GM21529 (cell line): ENCODE results near the gene RAB3D.

ENCODE experiments used
- ATAC-seq: cut with Tn5 transposase; IDR thresholded peaks from one replicate; pipeline ENCODE4 v1.9.1; 2021; ENCODE audit not compliant: unreplicated experiment

RAB3D gene

DNA sequence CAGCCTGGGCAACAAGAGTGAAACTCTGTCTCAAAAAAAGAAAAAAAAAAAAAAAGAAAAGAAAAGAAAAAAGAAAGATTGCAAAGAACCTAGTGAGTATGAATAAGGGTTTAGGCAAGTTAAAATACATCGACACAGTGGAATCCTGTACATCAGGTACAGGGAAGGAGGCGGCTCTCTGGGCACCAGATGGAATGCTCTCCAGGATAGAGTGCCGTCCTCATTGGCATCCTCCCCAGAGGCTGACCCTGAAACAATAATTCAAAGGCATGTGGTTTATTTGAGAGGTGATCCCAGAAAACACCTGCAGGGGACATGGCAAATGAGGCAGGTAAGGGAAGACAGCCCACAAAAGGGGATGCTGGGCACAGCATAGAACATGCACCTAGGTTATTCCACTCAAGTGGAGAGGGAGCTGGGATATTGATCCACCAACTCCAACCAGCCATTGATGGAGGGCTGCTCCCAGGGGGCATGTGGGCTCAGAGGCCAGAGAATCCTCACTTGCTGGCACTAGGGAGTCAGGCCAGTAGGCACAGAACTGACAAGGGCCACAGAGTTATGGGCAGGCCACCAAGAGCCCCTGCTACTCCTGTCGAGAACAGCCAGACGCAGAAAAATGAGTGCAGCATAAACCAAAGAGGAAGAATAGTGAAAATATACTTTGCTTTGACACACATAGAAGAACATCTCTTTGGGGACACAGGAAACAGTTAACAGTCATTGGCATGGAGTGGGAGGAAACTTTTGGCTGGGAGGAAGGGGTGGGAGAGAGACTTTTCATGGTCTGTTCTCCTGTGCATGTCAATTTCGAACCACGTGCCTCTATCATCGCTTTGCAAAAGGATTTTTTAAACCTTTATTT lies 39.3 kb downstream of the RAB3D start:
- ATAC-seq, result no peak

DNA sequence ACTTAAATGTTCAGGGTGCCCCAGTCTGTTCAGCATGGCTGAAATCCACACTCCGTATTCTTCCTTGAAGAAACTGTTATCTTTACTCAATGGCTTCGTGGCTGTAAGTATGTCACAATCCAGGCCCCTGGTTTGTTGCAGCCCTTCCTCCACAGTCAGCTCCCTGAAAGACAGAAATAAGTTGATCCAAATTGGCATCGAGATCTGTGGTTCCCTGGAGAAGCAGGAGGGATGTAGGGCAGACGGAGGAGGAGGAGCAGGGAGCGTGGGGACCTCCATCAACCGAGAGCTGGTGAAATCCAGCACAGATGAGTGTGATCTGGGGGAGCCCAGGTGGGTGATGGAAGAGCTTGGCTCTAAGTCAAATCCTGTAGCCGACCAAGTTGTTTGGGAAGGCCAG lies 43.2 kb downstream of the RAB3D start:
- no peak for ATAC-seq

DNA sequence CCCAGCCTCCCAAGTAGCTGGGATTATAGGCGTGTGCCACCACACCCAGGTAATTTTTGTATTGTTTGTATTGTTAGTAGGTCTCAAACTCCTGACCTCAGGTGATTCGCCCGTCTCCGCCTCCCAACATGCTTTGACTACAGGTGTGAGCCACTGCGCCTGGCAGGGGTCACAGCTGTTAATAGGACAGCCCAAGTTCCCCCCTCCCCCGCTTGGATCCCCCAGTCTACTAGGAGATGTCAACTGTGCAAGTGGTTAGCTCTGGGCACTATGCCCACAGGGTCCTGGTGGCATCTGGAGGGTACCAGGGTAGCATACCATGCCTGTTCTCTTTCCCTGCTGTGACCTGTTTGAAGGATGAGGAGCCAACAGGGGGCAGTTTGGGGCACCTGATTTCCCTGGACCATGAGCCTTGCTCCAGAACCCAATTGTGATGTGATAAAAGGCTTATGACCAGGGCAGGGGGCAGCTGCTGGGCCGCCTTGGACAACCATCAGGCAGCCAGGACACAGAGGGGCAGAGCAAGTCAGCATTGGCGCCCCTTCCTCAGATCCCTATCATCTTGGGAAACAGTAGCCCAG lies 43.7 kb downstream of the RAB3D start, which contains the start of gene TSPAN16:
Gene TSPAN16, plus strand, starts transcription at position 496 of the 581 bp plus-strand sequence. CDS start 138 bp downstream, outside the sequence.
- no peak for ATAC-seq

DNA sequence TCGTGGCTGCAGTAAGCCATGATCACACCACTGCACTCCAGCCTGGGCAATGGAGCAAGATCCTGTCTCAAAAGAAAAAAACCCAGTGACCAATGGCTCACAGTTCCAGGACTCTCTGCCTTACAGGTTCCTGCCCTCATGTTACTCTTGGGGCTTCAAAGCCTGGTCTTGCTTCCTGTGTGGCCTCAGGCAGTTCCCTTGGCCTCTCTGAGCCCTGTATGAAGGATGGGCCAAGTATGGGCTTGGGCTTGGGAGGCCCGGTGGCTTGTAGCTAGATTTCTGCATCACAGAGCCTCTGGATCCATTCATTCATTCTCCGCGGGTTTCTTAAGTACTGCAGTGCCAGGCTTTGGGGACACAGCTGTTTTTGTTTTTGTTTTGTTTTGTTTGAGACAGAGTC lies 44.3 kb downstream of the RAB3D start:
- no peak for ATAC-seq

DNA sequence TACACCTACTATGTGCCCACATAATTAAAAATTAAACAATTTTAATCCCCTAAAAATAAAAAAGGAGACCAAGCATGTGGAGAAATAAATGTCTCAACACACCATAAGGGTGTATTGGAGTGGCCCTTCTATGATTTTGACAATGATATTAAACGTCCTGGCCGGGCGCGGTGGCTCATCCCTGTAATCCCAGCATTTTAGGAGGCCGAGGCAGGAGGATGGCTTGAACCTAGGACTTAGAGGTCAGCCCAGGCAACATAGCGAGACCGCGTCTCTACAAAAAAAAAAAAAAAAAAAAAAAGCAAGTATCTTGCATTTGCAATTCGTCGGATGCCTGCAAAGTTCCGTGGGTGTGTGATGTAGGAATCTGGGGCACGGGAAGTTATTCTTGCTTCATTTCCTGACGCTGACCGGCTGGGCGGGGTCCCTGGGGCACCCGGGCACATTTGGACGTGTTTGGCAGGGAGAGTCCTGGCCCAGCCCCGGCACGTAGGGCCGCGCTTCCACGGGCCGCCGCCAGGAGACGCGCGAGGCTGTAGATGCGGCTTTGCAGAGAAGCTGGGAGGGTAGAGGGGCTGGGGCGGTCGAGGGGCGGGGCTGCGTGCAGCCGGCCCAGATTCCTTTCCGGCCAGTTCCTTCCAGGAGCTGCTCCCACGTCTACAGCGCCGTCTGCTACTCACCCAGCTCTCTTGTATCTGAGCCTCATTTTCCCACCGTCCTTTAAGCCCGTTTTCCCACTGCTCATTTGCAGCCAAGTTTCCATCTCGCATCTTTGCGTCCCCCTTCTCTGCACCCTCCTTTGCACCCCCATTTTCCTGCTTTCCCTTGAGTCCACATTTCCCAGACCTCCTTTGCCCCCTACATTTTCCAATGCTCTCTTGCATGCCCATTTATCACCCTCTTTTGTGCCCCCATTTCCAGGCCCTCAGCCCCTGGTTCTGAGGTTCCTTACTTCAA lies 45.7 kb downstream of the RAB3D start:
- ATAC-seq, result no peak

DNA sequence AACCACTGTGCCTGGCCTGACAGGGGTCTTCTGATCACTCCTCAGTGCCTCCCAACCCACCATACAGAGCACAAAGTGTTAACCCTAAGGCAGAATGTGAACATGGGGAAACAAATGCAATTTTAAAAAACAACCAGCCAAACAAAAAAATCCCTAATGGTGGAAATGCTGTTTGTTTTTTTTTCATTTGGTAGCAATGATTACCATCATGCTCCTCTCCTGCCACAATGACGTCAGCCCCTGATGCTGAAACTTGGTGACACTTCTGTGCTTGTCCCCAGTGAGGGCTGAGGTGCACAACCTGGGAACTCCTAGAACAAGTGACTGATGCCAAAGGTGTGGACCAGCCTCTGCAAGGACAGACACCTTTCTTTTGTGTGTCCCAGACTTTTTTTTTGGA lies 47.5 kb downstream of the RAB3D start:
- ATAC-seq, result no peak

DNA sequence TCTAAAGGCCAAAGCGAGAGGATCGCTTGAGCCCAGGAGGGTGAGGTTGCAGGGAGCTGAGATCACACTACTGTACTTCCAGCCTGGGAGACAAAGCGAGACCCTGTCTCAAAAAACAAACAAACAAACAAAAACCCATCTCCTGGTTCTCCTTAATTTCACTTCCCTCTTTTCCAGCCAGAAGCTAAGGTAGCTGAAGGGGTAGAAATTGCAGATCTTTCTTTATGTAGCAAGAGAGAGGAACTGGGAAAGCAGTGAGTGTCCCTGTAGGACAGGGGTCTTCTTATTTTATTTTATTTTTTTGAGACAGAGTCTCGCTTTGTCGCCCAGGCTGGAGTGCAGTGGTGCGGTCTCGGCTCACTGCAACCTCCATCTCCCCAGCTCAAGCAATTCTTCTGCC lies 48.0 kb downstream of the RAB3D start:
- no peak for ATAC-seq

DNA sequence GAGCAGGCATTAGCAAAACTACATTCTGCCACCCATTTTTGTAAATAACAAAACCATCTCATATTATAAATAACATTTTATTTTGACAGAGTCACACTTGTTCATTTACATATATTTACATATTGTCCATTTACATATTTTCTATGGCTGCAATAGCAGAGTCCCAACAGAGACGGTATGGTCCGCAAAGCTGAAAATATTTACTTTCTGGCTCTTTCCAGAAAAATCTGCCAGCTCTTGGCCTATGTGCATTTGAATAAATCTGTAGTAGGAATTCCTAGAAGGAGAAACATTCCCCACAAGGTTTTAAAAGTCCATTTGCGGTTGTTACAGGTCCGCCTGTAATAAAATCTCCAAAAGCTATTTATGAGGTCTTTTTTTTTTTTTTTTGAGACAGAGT lies 49.2 kb downstream of the RAB3D start:
- no peak for ATAC-seq

DNA sequence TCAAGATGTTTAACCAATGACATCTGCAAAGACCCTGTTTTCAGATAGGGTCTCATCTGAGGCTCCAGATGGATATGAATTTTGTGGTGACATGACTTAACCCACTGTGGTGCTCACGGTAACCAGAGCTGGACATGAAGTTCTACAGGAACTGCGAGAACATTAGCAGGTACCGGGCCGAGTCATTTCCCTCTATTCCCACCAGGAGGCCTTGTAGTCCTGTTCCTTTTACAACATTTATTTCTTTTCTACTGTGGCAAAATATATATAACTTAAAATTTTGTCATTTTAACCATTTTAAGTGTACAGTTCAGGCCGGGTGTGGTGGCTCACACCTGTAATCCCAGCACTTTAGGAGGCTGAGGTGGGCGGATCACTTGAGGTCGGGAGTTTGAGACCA lies 51.1 kb downstream of the RAB3D start:
- no peak for ATAC-seq

DNA sequence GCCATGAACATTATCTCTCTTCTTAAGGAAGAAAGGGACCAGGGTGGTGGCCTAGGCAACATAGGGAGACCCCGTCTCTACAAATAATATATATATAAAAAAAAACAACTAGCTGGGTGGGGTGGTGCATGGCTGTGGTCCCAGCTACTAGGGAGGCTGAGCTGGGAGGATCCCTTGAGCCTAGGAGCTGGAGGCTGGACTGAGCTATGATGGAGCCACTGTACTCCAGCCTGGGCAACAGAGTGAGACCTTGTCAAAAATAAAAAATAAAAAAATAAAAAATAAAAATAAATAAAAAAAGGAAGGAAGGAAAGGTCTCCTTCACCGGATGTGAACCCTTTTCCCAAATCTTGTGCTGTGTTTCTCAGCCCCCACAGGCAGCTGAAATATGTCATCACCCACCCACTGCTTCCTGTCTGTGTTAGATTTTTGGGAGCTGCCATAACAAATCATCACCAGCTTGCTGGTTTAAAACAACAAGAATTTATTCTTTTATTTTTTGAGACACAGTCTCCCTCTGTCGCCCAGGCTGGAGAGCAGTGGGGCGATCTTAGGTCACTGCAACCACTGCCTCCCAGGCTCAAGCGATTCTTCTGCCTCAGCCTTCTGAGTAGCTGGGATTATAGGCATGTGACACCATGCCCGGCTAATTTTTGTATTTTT lies 53.0 kb downstream of the RAB3D start:
- ATAC-seq, result no peak

DNA sequence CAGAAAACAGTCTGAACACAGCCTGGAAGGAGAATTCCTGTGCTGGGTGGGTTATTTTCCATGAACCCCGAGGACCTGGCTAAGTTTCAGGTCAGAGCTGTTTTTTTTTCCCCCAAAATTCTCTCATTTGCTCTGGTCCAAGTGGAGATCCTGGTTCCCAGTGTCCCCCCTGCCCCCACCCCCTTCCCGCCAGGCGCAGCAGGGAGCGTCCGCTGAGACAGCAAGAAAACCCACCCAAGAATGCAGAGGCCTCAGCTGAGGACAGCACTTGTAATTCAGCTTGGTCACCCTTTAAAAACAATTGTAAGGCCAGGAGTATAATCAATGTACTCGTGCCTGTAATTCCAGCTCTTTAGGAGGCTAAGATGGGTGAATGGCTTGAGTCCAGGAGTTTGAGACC lies 54.9 kb downstream of the RAB3D start:
- no peak for ATAC-seq

DNA sequence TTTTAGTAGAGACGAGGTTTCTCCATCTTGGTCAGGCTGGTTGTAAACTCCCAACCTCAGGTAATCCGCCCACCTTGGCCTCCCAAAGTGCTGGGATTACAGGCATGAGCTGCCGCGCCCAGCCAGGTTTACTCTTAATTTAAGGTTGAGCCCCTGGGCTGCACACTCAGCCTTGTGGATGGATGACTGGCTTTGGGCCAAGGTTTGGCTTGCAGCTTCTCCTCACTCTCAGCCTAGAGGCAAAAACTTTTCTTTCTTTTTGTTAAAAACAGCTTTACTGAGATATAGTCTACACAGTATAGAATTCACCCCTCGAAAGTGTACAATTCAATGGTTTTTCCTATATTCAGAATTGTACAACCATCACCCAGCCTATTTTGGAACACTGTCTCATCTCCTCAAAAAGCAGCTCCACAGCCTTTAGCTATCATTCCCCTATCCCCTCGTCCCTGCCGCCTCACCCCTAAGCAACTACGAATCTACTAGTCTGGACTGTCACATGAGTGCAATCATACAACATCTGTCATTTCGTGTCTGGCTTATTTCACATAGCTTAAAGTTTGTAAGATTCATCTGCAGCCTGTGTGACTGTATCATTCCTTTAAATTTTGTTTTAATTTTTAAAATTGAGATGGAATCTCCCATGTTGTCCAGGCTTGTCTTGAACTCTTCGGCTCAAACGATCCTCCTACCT lies 58.0 kb downstream of the RAB3D start:
- ATAC-seq, result no peak

DNA sequence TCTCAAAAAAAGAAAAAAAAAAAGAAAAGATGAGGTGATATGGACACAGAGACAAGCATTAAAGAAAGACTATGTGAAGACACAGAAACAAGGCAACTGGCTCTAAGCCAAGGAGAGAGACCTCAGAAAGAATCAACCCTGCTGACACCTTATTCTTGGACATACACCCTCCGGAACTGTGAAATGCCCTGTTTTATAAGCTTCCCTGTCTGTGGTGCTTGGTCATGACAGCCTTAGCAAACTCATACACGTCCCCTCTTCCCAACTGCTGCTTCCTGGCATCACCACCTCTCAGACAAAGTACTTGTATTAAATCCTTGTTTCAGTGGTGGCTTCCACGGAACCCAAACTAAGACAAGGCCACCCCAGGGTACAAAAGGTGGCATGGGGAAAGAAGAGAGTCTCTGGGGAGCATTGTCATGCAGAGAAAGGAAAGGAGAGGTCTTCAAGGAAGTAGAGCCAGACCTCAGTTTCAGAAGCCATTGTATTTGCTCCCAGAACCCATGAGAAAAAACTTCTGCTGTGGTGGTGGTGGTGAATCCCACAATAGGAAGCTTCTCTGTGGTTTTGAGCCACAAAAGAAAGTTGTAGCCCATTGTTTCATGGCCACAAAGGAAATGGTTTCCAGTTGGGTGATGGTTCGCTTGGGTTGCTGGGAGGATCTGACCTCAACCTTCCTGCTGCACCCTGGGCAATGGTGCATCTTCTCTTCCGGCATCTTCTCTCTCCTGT lies 59.8 kb downstream of the RAB3D start:
- ATAC-seq, result no peak

DNA sequence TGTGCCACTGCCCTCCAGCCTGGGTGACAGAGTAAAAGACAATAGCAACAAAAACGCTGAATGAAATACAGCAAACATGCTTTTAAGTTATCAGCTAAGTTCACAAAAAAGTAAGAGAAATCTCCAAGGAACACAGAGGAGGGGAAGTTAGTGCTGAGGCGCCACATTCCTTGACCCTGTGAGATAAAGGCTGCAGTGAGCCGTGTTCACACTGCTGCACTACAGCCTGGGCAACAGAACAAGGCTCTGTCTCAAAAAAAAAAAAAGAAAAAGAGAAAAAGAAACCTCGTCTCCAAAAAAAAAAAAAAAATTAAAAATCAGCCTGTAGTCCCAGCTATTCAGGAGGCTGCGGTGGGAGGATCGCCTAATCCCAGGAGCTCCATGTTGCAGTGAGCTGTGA lies 60.8 kb downstream of the RAB3D start:
- ATAC-seq, result no peak

DNA sequence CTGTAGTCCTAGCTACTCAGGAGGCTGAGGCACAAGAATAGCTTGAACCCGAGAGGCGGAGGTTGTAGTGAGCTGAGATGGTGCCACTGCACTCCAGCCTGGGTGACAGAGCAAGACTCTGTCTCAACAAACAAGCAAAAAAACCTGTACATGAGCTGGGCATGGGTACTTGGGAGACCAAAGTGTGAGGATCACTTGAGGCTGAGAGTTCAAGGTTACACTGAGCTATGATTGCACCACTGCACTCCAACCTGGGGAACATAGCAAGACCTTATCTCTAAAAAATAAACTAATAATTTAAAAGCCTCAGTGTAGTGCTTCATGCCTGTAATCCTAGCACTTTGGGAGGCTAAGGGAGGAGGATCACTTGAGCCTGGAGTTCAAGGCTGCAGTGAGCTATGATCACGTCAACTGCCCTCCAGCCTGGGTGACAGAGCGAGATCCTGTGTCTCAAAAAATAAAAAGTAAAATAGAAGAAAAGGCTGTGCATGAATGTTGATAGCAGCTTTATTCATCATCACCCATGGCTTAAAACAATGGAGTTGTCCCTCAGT lies 64.8 kb downstream of the RAB3D start:
- no peak for ATAC-seq

DNA sequence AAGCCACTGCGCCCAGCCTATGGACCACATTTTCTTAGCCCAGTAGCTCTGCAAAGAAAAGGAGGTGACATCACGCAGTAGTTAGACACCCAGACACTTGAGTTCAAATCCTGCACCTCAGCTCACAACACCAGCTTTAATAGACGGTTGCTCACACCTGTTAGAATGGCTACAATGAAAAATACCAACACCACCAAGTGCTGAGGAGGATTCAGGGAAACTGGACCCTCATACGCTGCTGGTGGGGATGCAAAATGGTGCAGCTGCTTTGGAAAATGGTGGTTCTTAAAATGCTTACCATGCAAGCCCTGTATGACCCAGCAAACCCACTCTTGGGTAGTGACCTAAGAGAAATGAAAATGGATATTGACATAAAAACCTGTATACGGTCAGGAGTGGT lies 65.5 kb downstream of the RAB3D start:
- no peak for ATAC-seq

DNA sequence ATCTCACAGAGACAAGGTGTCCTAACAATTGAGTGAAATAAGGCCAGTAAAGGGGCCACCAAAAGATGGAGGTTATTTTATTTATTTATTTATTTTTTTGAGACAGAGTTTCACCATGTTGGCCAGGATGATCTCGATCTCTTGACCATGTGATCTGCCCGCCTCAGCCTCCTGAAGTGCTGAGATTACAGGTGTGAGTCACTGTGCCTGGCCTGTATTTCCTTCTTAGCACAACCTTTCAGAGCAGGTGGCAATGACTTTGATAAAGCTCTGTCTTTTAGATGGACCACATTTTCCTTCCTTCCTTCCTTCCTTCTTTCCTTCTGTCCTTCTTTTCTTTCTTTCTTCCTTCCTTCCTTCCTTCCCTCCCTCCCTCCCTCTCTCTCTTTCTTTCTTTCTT lies 66.2 kb downstream of the RAB3D start:
- no peak for ATAC-seq
